ENCODE measurements around the gene MCC. TPM values are rescaled to one million over a fixed set of nuclear protein-coding genes. Genes with fewer than 3 reads are reported as not detected.

MCC gene
- total RNA-seq, 1 experiment from 2014 or later: 7.6 TPM

DNA sequence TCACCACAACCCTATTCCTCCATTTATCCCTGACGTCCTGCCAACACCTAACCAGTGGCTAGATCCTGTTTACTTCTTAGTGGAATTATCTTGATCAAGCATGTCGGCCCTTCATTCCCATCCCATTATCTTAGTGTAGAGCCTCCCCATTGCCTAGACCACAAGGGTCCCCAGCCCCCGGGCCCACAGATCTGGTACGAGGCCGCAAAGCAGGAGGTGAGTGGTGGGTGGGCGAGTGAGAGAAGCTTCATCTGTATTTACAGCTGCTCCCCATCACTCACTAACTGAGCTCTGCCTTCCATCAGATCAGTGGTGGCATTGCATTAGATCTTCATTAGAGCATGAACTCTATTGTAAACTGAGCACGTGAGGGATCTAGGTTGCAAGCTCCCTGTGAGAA is 236.2 kb downstream of the MCC start:
- TF ChIP-seq, protein P1, sequence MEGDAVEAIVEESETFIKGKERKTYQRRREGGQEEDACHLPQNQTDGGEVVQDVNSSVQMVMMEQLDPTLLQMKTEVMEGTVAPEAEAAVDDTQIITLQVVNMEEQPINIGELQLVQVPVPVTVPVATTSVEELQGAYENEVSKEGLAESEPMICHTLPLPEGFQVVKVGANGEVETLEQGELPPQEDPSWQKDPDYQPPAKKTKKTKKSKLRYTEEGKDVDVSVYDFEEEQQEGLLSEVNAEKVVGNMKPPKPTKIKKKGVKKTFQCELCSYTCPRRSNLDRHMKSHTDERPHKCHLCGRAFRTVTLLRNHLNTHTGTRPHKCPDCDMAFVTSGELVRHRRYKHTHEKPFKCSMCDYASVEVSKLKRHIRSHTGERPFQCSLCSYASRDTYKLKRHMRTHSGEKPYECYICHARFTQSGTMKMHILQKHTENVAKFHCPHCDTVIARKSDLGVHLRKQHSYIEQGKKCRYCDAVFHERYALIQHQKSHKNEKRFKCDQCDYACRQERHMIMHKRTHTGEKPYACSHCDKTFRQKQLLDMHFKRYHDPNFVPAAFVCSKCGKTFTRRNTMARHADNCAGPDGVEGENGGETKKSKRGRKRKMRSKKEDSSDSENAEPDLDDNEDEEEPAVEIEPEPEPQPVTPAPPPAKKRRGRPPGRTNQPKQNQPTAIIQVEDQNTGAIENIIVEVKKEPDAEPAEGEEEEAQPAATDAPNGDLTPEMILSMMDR (conservative IDR thresholded peaks at IDR 0.05): no peak
- Histone ChIP-seq H2BK5ac (ENCODE audit: insufficient read length, low read length) (no peak overlapping the region), H4K91ac (ENCODE audit: insufficient read length, low read depth, low read length) (no peak overlapping the region), H3K27ac (ENCODE audit: insufficient read length, low read depth, low read length) (no peak overlapping the region), H3K79me2 (ENCODE audit: insufficient read depth, low read length) (0 out of 2 replicates have a peak, but pooled peaks cover 1% of the 10 kb centered on the region), H3K4ac (ENCODE audit: low read depth, low read length) (no peak overlapping the region), H3K4me2 (ENCODE audit: insufficient read depth, insufficient read length, low read length) (no peak overlapping the region), H3K79me1 (ENCODE audit: insufficient read depth, low read depth, low read length, poor library complexity, severe bottlenecking) (no peaks in the 10 kb centered on the region), H3K9me3 (ENCODE audit: control insufficient read depth, low read depth, low read length) (no peaks in the 10 kb centered on the region), H3K18ac (ENCODE audit: insufficient read length, low read depth, low read length) (no peak overlapping the region), H2AK5ac (ENCODE audit: insufficient read length, low read length) (no peak overlapping the region), H3K56ac (ENCODE audit: insufficient read length, low read depth, low read length) (no peak overlapping the region), H2BK15ac (ENCODE audit: low read depth, low read length) (no peak overlapping the region), H4K20me1 (ENCODE audit: control insufficient read depth, insufficient read depth, insufficient read length) (no peaks in the 10 kb centered on the region), H2BK120ac (ENCODE audit: low read depth, low read length, poor library complexity, severe bottlenecking) (no peak overlapping the region), H3K23me2 (ENCODE audit: insufficient read length, low read depth, low read length, poor library complexity, severe bottlenecking) (no peaks in the 10 kb centered on the region), H3T11ph (ENCODE audit: low read length) (no peak overlapping the region), H2AFZ (ENCODE audit: low read length) (no peak overlapping the region), H3K9ac (ENCODE audit: extremely low read depth, insufficient read length, low read length) (no peak overlapping the region), H3K4me1 (ENCODE audit: insufficient read depth, low read length) (peaks cover 3% of the 10 kb centered on the region; the same call in 1 of the 2 replicates), H4K5ac (ENCODE audit: insufficient read length, low read depth, low read length) (no peak overlapping the region), H3K14ac (ENCODE audit: insufficient read depth, low read length) (no peak overlapping the region), H3K23ac (ENCODE audit: insufficient read length, low read depth, low read length) (no peak overlapping the region), H2BK12ac (ENCODE audit: insufficient read length, low read depth, low read length) (no peak overlapping the region), H4K8ac (replicated peaks; ENCODE audit: insufficient read length, low read depth, low read length) (no peak overlapping the region), H3K27me3 (ENCODE audit: insufficient read depth, low read length) (no peaks in the 10 kb centered on the region), H2BK20ac (ENCODE audit: low read depth, low read length, poor library complexity, severe bottlenecking) (no peak overlapping the region)
- Mint-ChIP-seq H3K9me3 (peaks cover 4 to 6% of the 10 kb centered on the region in 2 experiments; a peak in 3 of 5 replicates), H3K4me3 (no peak overlapping the region), H3K27ac (no peak overlapping the region), H3K36me3 (ENCODE audit: insufficient read depth in 1 of 3, low read depth in 3 of 3) (peaks cover 0 to 24% (median 21%) of the 10 kb centered on the region in 3 experiments; a peak in 4 of 7 replicates), H3K4me1 (peaks cover 5 to 12% of the 10 kb centered on the region in 2 experiments), H3K27me3 (ENCODE audit: low read depth) (no peaks in the 10 kb centered on the region; the same call in 1 of the 2 replicates)
- no peak for DNase-seq
- WGBS (ENCODE audit: extremely low coverage, insufficient read length, low lambda C conversion rate): no CpG with 5 or more reads among the region's 7 CpGs

Data from H9 (cell line).